GM10248 (cell line): ENCODE measurements around the gene RAB42.
"Not testable (repeated sequence)": the region's sequence is repeated elsewhere in the genome, so short reads cannot be mapped to it uniquely, and the experiment has no call there.

Experiments
- CTCF ChIA-PET: fragments of 300-600 bp; sonication (Branson Sonifier 250); formaldehyde crosslinking; extraction: SDS; loops from one replicate; lab custom pipeline; 2021; ENCODE audit warnings: antibody characterized with exemption; lab: Yijun Ruan, JAX
- POLR2A ChIA-PET: fragments of 350-650 bp; sonication (Branson Sonifier 250); formaldehyde crosslinking; extraction: SDS; loops from one replicate; lab custom pipeline; 2020; ENCODE audit warnings: antibody characterized with exemption; lab: Yijun Ruan, JAX
- DNase-seq: peaks from one replicate; pipeline ENCODE4 v3.0.0; 2012; ENCODE audit errors: extremely low spot score
- CTCF ChIP-seq: IDR thresholded peaks from 2 replicates; pipeline ENCODE4 v1.5.1; 2012; ENCODE audit warnings: mild to moderate bottlenecking, low read depth; ENCODE audit errors: extremely low read depth, missing control alignments, control extremely low read depth

The RAB42 gene

DNA sequence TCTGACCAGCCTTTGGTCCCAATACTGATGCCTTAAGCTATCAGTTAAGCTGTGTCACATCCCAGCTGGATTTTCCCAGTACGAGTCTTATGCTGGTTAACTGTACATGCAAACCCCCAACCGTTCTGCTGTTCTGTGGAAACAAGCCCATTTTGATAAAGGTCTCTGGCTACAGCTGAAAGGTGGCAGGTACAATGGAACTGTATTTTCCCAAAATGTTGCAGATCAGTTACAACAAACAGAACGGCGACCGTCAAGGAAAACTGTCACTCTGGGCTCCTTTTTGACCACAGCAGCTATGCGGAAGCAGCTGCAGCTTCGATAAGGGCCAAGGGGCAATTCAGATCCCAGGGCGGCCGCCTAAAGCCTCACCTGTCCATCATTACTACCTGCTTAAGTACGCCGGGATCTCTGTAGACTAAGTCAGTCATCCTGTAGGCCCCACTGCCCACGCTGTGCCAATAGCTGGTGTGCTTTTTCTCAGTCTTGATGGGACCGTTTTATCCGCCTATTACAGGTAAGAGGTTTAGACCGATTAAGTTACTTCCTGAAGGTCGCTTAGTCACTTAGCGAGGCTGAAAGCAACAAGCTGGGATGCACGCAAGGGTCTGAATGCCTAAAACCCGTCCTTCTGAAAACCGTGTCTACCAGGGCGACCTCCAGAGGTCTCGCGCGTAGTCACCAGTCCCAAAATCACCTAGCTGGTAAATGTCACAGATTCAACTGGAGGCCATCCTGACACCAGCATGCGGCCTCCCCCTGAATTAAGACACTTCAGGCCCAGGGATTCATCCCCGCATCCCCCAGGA is 11.1 kb upstream of the RAB42 start:
- peak; percentile 53 for DNase-seq
- ChIA-PET CTCF (interaction anchor here (0.8 to 3.6 kb wide), 19 partner anchors 8 to 332 kb away, joined by 3 to 29 read pairs (median 3); partner anchors contain the start of gene TAF12), POLR2A (interaction anchor here (0.5 to 4.9 kb wide), 52 partner anchors 9 to 855 kb away, joined by 3 to 64 read pairs (median 6); partner anchors contain the start of genes ATP5IF1, EPB41, FAM76A and GMEB1)
- peak; percentile 55 for TF ChIP-seq CTCF

- CTCF ChIA-PET, result interaction anchor here (0.8 to 3.6 kb wide), 15 partner anchors 9 to 333 kb away, joined by 3 to 29 read pairs (median 3); partner anchors contain the start of gene TAF12
- peak; percentile 96 for DNase-seq
- POLR2A ChIA-PET, result interaction anchor here (0.5 to 4.9 kb wide), 62 partner anchors 8 to 856 kb away, joined by 3 to 64 read pairs (median 5); partner anchors contain the start of genes ATP5IF1, EPB41, FAM76A and GMEB1
- TF ChIP-seq CTCF, result no peak
These were observed 10.4 kb upstream of the RAB42 start for GRCh38 chr1:28581531-28582247.

GRCh38 chr1:28582248-28582615 is 9.8 kb upstream of the RAB42 start:
- ChIA-PET CTCF (interaction anchor here (0.9 to 3.6 kb wide), 11 partner anchors 10 to 333 kb away, joined by 3 to 29 read pairs (median 3); partner anchors contain the start of gene TAF12), POLR2A (interaction anchor here (0.5 to 4.9 kb wide), 49 partner anchors 8 to 856 kb away, joined by 3 to 64 read pairs (median 7); partner anchors contain the start of genes ATP5IF1, EPB41, FAM76A and GMEB1)
- DNase-seq, result no peak
- no peak for TF ChIP-seq CTCF

GRCh38 chr1:28586585-28587391 is 5.3 kb upstream of the RAB42 start:
- POLR2A ChIA-PET, DNase-seq: not testable (repeated sequence)
- CTCF ChIA-PET, result interaction anchor here (3.9 kb wide), 1 partner anchor 17 kb away, joined by 12 read pairs; no protein-coding TSS in a partner anchor

DNA sequence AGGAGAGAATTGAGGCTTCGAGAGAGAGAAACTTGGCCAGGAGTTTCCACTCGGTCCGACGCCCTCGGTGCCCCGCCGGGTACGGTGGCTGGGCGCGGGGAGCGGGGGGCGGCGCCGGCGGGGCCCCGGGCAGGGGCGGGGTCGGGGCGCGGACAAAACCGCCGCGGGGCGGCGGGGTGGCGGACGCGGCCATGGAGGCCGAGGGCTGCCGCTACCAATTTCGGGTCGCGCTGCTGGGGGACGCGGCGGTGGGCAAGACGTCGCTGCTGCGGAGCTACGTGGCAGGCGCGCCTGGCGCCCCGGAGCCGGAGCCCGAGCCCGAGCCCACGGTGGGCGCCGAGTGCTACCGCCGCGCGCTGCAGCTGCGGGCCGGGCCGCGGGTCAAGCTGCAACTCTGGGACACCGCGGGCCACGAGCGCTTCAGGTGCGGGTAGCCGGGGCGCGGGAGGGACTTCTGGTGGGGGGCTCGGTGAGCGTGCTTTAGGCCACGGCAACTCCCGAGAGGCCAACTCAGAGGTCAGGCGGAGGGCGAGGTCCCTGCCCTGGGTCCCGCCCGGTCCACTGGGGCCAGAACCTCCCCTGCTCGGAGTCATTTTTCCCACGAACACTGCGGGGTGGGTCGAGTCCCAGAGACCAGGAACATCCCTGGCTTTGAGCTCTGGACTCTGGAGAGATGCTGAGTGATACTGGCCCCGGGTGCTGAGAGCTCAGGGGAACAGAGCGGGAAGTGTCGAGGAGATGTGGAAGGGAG is 431 bp downstream of the RAB42 start:
- ChIA-PET CTCF (interaction anchor here (1.2 to 2.2 kb wide), 2 partner anchors 10 to 11 kb away, joined by 3 to 9 read pairs; no protein-coding TSS in a partner anchor), POLR2A (interaction anchor here (0.7 to 2.0 kb wide), 2 partner anchors 11 to 13 kb away, joined by 3 to 14 read pairs; no protein-coding TSS in a partner anchor)
- TF ChIP-seq CTCF, result no peak
- peak; percentile 62 for DNase-seq

GRCh38 chr1:28593988-28594356 is 1.9 kb downstream of the RAB42 start:
- DNase-seq, CTCF ChIA-PET: not testable (repeated sequence)
- POLR2A ChIA-PET, result interaction anchor here (3.5 kb wide), 1 partner anchor 13 kb away, joined by 27 read pairs; no protein-coding TSS in a partner anchor

GRCh38 chr1:28594686-28595411 is 2.8 kb downstream of the RAB42 start:
- DNase-seq, CTCF ChIA-PET: not testable (repeated sequence)
- POLR2A ChIA-PET, result interaction anchor here (3.5 kb wide), 1 partner anchor 14 kb away, joined by 27 read pairs; no protein-coding TSS in a partner anchor
